OCI-LY1 (cell line): Measurements from ENCODE around the gene GFER.

Experiments used
- H2AFZ ChIP-seq: fragments of 200-600 bp; sonication (generic), shearing (Covaris generic); 2 replicates; pipeline ENCODE4 v1.6.0; 2014; ENCODE audit warnings: antibody characterized with exemption, mild to moderate bottlenecking, low read length
- H3F3A ChIP-seq: fragments of 200-600 bp; sonication (generic), shearing (Covaris generic); 2 replicates; pipeline ENCODE4 v1.6.0; 2014; ENCODE audit warnings: mild to moderate bottlenecking, antibody characterized with exemption, low read length, moderate library complexity; ENCODE audit not compliant: insufficient read depth
- H3K27ac ChIP-seq: fragments of 200-600 bp; sonication (generic); 2 replicates; pipeline ENCODE4 v1.5.1; 2014; ENCODE audit warnings: low read length, mixed run types, mild to moderate bottlenecking, low read depth; ENCODE audit not compliant: poor library complexity, severe bottlenecking
- H3K27me3 ChIP-seq: fragments of 200-600 bp; sonication (generic); 2 replicates; pipeline ENCODE4 v1.6.0; 2014; ENCODE audit warnings: antibody characterized with exemption, mild to moderate bottlenecking, low read length, moderate library complexity; ENCODE audit not compliant: insufficient read depth
- H3K36me3 ChIP-seq: fragments of 200-600 bp; sonication (generic); 2 replicates; pipeline ENCODE4 v1.6.1; 2014; ENCODE audit warnings: mild to moderate bottlenecking, antibody characterized with exemption, low read length, moderate library complexity, mixed read lengths; ENCODE audit not compliant: insufficient read depth
- H3K4me1 ChIP-seq: fragments of 200-600 bp; sonication (generic); 2 replicates; pipeline ENCODE4 v1.5.1; 2014; ENCODE audit warnings: mild to moderate bottlenecking, low read length, moderate library complexity; ENCODE audit not compliant: insufficient read depth, severe bottlenecking
- H3K4me2 ChIP-seq: fragments of 200-600 bp; sonication (generic), shearing (Covaris generic); 2 replicates; pipeline ENCODE4 v1.6.1; 2014; ENCODE audit warnings: low read length
- H3K4me3 ChIP-seq: fragments of 200-600 bp; sonication (generic); 2 replicates; pipeline ENCODE4 v1.5.1; 2014; ENCODE audit warnings: low read length, low read depth, mild to moderate bottlenecking, mixed read lengths; ENCODE audit not compliant: poor library complexity, severe bottlenecking
- H3K79me2 ChIP-seq: fragments of 200-600 bp; shearing (Covaris generic); 2 replicates; pipeline ENCODE4 v1.6.1; 2016; ENCODE audit warnings: mixed run types, low read length, mixed read lengths; ENCODE audit not compliant: insufficient read depth
- H3K9ac ChIP-seq: fragments of 200-600 bp; sonication (generic), shearing (Covaris generic); 2 replicates; pipeline ENCODE4 v1.6.1; 2014; ENCODE audit warnings: mild to moderate bottlenecking, low read length, mixed read lengths
- H3K9me2 ChIP-seq: fragments of 200-600 bp; sonication (generic), shearing (Covaris generic); 2 replicates; pipeline ENCODE4 v1.6.1; 2014; ENCODE audit warnings: low read depth, mild to moderate bottlenecking, low read length, mixed read lengths
- H3K9me3 ChIP-seq: fragments of 200-600 bp; shearing (Covaris generic); 2 replicates; pipeline ENCODE4 v1.6.1; 2014; ENCODE audit warnings: low read length, mixed read lengths
- H4K20me1 ChIP-seq: fragments of 200-600 bp; sonication (generic), shearing (Covaris generic); 2 replicates; pipeline ENCODE4 v1.6.0; 2016; ENCODE audit warnings: mild to moderate bottlenecking, low read length; ENCODE audit not compliant: insufficient read depth
- CTCF ChIP-seq: fragments of 200-600 bp; sonication (generic), shearing (Covaris generic); IDR thresholded peaks from 2 replicates; pipeline ENCODE4 v1.5.1; 2017; ENCODE audit warnings: mild to moderate bottlenecking, antibody characterized with exemption, low read length, moderate library complexity, mixed read lengths
- EZH2 ChIP-seq: fragments of 200-600 bp; sonication (generic), shearing (Covaris generic); IDR thresholded peaks from 2 replicates; pipeline ENCODE4 v1.8.0; 2017; ENCODE audit warnings: borderline replicate concordance, mixed run types, mild to moderate bottlenecking, antibody characterized with exemption, low read length, moderate library complexity, mixed read lengths

GFER gene

GRCh38 chr16:2028146-2028545, 44.2 kb downstream of the GFER start:
- Histone ChIP-seq H3K36me3 (no peaks in the 10 kb centered on the region), H3K4me3 (no peak overlapping the region), H3K9me3 (no peaks in the 10 kb centered on the region), H2AFZ (no peak overlapping the region), H3K27me3 (peaks cover 28% of the 10 kb centered on the region), H3K79me2 (no peaks in the 10 kb centered on the region), H3K9me2 (no peaks in the 10 kb centered on the region), H3F3A (no peaks in the 10 kb centered on the region), H3K9ac (no peak overlapping the region), H3K27ac (no peak overlapping the region), H3K4me1 (peaks cover 10% of the 10 kb centered on the region), H4K20me1 (no peaks in the 10 kb centered on the region), H3K4me2 (no peak overlapping the region)
- no peak for TF ChIP-seq CTCF
- TF ChIP-seq EZH2, result no peak

- Histone ChIP-seq H3K9me2 (no peaks in the 10 kb centered on the region), H3K27ac (no peak overlapping the region), H3F3A (no peaks in the 10 kb centered on the region), H3K4me2 (no peak overlapping the region), H3K36me3 (no peaks in the 10 kb centered on the region), H4K20me1 (no peaks in the 10 kb centered on the region), H3K4me3 (no peak overlapping the region), H3K9ac (no peak overlapping the region), H3K27me3 (peaks cover 28% of the 10 kb centered on the region), H2AFZ (no peak overlapping the region), H3K4me1 (peaks cover 4% of the 10 kb centered on the region), H3K79me2 (no peaks in the 10 kb centered on the region), H3K9me3 (no peaks in the 10 kb centered on the region)
- TF ChIP-seq EZH2 (no peak), CTCF (no peak)
Observed at GRCh38 chr16:2028620-2029220, 44.7 kb downstream of the GFER start.

- no peaks in the 10 kb centered on the region for H3K9me3 ChIP-seq
- no peak overlapping the region for H3K27ac ChIP-seq
- H3K9ac ChIP-seq, result no peak overlapping the region
- no peaks in the 10 kb centered on the region for H3K79me2 ChIP-seq
- H3K4me2 ChIP-seq, result no peak overlapping the region
- H3K36me3 ChIP-seq, result no peaks in the 10 kb centered on the region
- H3K27me3 ChIP-seq, result peaks cover 28% of the 10 kb centered on the region
- H2AFZ ChIP-seq, result no peak overlapping the region
- H3K9me2 ChIP-seq, result no peaks in the 10 kb centered on the region
- TF ChIP-seq EZH2 (no peak), CTCF (no peak)
- peaks cover 4% of the 10 kb centered on the region for H3K4me1 ChIP-seq
- no peak overlapping the region for H3K4me3 ChIP-seq
- H3F3A ChIP-seq, result no peaks in the 10 kb centered on the region
- no peaks in the 10 kb centered on the region for H4K20me1 ChIP-seq
Observed at GRCh38 chr16:2029350-2029749, 45.4 kb downstream of the GFER start.
